Measurements from ENCODE around the gene CTDSP2.
"Not testable (repeated sequence)": the region's sequence is repeated elsewhere in the genome, so short reads cannot be mapped to it uniquely, and the experiment has no call there.

The CTDSP2 gene

DNA sequence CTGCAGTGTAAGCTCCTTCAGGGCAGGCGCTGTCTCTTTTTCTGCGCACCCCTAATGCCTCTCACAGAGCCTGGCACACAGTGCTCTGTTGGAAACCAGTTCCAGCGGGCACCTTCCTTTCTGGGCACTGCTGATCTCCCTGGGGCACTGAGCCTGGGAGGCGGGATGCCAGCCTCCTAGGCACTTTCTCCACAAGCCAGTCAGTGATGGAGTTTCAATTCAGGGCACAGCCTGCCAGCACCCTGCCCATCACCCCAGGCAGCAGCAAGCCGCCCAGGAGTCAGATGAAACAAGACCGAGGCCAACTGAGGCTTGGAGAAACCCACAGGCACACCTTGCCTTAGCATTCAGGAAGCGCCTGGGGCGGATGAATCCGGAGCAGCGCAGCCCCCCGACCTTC, 5.7 kb upstream of the CTDSP2 start:
- DNase-seq: no peak

DNA sequence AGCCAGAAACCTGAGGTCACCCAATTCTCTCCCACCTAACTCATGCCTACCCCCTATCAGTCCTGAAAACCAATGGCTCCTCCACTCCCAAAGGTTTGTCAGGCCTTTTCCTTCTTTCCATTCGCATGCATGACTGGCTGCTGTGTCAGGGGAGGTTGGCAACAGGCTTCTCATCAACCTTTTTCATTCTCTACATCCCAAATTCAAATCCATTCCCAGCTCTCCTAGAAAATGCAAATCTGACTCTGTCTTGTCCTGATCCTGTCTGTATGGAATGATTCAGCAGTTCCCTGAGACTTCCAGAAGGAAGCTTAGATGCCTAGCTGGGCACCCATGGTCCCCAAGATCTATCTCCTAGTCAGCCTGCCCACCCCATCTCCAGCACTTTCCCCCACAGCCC, 5.0 kb upstream of the CTDSP2 start:
- no peak for DNase-seq

GRCh38 chr12:57850854-57851430, 4.4 kb upstream of the CTDSP2 start:
- DNase-seq: no peak

DNA sequence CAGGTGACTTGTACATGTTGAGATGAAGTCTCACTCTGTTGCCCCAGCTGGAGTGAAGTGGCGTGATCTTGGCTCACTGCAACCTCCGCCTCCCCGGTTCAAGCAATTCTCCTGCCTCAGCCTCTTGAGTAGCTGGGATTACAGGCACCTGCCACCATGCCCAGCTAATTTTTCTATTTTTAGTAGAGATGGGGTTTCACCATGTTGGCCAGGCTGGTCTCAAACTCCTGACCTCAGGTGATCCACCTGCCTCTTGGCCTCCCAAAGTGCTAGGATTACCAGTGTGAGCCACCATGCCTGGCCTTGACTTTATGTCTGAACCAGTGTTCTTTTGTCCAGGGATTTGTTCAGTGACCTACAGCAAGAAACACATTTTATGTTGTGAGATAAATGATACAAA, 2.9 kb upstream of the CTDSP2 start:
- DNase-seq: not testable (repeated sequence)

DNA sequence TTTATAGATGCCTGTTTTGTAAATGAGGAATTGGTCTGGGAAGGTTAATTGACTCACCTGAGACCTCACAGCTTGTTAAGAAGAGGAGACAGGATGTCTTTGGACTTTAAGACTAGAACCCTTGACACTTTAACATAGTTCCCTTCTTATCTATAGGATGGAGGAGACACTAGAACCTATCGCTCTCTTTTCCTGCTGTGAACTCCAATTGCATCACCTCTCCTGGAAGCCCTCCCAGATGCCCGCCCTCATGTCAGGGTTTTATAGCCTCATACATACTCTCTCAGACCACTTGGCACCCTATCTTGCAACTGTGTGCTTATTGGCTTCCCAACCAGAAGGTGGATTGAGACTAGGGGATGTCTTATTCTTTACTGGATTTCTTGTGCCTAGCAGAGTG, 2.5 kb upstream of the CTDSP2 start:
- no peak for DNase-seq

GRCh38 chr12:57848208-57848607, 1.7 kb upstream of the CTDSP2 start:
- no peak for DNase-seq

DNA sequence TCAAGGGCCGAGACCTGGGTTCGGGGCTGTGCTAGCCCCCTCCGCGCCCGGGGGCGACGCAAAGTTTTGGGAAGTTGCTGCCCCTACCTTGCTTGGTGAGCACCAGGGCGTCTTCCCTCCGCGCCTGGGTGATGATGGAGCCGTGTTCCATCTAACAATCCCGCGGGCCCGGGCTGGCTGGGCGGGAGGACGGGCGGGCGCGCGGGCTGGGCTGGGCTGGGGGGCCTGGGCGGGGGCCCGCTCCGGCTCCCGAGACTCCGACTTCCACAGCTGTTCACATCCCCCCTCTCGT, 298 bp downstream of the CTDSP2 start:
- DNase-seq: no peak

GRCh38 chr12:57845478-57846284, 848 bp downstream of the CTDSP2 start:
- peak; percentile 67 for DNase-seq

DNA sequence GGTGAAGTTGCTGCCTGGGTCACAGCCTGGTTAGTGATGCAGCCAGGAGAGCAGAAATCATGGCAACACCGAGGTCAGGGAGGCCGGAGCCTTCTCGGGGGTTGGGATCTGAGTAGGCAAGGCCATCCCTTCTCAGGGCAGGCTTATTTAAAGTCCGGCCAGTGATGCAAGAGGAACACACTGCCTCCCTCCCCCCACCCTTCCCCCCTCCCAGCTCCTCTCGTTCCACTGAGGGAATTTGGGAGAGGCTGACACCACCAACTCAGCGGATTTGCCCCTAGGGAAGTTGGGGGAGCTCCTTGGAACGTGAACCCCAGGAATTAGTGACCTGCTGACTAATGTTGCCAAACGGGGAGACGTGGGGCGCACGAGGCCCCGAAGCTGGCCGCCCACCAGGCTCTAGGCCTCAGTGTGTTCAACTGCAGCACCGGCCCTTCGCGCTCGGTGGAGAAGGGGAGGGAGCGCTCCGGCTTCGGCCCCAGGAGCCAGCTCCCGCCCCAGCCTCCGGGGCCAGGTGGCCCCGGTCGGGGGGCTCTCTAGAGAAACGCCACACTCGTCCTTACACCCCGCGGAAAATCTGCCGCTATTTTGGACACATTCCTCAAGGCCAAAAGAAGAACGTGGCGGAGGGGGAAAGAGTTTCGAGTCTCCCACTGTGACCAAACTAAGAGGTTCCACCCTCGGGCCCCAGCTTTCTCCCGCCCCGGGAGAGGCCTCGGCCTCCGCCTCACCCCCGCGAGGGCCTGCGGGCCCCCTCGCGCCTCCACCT, 1.6 kb downstream of the CTDSP2 start:
- DNase-seq: no peak

GRCh38 chr12:57842342-57843294, 3.9 kb downstream of the CTDSP2 start:
- DNase-seq: no peak

DNA sequence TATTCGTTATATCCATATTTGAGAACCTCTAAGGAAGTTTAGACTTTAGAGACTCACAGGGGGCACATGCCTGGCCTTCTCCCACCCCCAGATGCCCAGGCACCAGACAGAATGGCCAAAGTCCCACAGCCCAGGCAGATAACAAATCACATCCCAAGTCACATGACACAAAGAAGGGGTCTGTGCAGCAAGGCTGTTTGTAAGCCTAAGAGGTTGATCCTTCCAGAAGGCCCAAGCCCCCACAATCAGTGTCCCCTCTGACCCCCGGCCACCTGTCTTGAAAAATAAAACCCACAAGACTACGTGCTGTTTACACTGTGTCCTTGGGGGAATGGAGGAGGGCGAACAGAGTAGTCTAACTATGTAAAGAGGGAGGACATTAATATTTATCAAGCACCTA, 5.1 kb downstream of the CTDSP2 start:
- DNase-seq: no peak

- no peak for DNase-seq
Measured at GRCh38 chr12:57840726-57841125, 5.8 kb downstream of the CTDSP2 start.

DNA sequence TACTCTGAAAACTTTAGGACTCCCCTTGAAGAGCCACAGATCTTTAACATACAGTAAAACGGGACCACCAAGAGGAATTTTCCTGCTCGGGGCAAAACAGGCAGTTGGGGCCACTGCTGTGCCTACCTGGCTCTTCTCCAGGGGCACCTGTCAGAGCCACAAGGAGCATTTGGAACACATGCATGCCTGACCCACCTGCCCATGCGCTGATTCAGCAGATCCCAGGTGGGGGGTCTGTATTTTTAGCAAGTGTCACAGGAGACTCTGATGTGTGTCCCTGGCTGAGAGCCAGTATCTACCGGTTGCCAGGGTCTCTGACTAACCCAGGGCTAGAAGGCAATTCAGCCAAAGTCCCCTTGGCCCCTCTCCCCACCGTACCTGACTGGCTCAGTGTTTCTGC, 6.5 kb downstream of the CTDSP2 start:
- DNase-seq: no peak

DNA sequence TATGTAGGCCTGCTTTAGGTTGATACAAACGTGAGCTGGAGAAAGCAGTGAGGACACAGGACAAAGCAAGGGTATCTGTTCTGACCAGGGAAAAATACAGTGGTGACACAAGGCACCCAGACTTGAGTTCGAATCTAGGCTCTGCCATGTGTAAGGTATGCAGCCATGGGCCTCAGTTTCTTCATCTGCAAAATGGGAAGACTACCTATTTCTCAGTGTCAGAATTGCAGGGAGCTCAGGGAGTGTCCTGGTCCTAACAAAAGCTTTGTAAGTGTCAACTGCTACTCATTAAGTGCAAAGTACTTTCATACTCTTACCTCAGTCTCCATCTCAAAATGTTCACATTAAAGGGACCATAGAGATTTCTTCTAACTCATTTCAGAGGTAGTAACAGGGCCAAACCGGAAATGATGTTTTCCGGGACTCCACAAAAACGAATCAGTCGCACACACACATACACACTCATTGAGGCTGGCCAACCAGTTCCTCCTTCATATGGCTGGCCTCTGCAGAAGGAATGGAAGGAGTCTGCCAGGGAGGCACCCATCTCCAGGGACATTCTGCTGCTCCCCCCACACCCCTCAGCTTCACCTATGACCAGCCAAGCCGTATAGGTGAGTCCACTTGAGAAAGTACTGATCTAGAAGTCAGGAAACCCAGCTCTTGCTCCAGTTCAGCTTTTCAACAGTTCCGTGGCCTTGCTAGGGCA, 7.8 kb downstream of the CTDSP2 start:
- no peak for DNase-seq

GRCh38 chr12:57837864-57838562, 8.5 kb downstream of the CTDSP2 start:
- DNase-seq: no peak

DNA sequence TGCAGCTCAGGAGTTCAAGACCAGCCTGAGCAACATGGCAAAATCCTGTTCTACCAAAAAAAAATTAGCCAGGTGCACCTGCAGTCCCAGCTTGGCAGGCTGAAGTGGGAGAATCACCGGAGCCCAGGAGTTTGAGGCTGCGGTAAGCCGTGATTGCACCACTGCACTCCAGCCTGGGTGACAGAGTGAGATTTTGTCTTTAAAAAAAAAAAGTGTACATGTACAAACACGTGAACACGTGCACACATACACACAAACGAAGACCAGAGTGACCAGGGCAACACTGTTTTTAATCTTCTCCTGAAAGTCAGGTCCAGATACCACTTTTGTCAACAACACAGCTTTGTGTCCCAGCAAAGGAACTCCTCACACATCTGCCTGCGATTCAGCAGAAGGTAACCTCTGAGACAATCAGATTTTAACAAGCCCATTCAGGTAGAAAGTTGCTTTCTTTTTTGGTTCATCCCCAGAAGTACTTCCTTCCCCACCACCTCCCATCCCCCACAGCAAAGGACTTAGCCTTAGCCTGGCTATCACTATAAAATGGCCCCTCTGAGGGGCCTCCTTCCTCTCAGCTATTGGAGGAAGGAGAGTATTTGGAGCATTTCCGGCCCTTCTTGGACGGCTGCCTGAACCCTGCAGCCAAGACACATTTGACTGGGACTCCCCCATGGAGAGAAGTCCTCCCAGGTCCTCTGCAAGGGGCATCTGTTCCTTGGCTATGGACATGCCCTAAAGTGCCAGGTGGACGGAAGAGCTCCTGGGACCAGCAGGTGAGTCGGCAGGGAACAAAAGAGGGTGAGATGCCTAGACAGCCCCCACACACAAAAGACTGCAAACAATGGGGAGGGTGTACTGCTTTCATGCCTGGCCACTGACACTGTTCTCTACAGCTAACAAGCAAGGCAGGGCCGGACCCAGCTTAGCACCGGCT, 9.8 kb downstream of the CTDSP2 start:
- no peak for DNase-seq

- no peak for DNase-seq
Measured at GRCh38 chr12:57835366-57836288, 10.9 kb downstream of the CTDSP2 start.

- DNase-seq: no peak
Measured at GRCh38 chr12:57834086-57834876, 12.2 kb downstream of the CTDSP2 start.

DNA sequence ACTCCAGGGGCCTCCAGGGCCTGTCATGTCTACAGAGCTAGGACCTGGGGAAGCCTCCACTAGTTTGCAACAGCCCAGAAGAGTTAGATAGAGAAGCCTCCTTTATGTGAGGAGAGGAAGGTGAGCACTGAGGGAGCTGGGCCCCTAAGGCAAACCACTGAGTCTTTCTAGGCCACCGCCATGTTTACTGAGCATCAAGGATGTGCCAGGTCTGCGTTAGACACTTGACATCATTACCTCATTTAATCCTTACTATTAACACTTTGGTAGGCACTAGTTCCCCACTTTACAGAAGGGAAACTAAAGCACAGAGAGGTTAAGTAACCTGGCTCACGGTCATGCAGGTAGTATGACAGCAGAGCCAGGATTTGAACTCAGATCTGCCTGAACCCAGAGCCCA, 12.9 kb downstream of the CTDSP2 start:
- no peak for DNase-seq
